Stimulated activated CD8-positive, alpha-beta memory T cell treated with anti-CD3 and anti-CD28 coated beads, Interleukin-15, amount 100 ng/mL, for 4 hours (primary cell): Measurements from ENCODE around the gene TIE1.

Experiments
- DNase-seq, 2 donors: peaks; one replicate each; pipeline ENCODE4 v3.0.0-alpha.2; 2020; ENCODE audit warnings: low read depth in 2 of 2

Gene TIE1

DNA sequence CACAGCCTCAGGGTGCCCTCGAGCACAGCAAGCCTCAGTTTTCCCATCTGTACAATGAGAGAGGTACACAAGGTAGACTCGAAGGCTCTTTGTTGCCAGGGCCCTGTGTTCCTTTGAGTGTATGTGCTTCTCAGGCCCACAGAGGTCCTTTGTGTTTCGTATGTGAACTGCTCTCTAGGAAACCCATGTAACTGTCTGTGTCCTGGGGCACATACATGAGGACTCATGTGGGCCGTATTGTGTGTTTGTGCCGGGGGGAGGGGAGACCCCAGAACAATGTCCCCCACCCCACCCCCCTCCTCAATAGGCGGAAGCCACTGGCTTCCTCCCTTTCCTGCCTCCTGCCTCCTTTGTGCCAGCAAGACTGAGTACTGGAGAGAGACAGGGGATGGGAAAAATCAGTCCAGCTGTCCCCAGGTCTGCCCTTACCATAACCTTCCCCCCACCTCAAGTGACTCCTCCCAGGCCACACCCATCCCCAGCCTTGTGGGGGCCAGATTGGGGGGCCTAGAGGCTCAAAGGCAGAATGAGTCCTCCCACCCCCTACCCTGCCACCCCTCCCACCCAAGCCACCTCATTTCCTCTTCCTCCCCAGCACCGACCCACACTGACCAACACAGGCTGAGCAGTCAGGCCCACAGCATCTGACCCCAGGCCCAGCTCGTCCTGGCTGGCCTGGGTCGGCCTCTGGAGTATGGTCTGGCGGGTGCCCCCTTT is at the start of gene TIE1:
TSS of gene TIE1 (plus strand) at position 605 of the 717 bp plus-strand sequence. CDS start at position 695, 90 bp downstream.
- DNase-seq: no peak

DNA sequence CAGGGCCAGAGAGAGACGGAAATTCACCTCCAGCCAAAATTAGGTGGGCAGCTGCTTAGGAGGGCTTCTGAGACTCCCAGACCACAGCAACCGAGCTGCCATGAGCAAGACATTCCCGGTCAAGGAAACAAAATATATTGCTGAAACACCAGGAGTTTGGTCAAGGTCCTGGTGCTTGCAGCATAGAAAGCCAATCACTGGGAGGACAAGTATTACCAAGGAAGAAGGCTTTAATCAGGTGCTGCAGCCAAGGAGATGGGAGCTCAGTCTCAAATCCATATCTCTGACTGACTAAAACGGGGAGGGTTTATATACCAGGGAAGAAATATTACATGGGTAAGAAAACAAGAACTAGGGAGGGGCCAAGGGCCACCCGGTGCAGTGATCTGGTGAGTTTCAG is 49.8 kb upstream of the TIE1 start:
- no peak for DNase-seq

DNA sequence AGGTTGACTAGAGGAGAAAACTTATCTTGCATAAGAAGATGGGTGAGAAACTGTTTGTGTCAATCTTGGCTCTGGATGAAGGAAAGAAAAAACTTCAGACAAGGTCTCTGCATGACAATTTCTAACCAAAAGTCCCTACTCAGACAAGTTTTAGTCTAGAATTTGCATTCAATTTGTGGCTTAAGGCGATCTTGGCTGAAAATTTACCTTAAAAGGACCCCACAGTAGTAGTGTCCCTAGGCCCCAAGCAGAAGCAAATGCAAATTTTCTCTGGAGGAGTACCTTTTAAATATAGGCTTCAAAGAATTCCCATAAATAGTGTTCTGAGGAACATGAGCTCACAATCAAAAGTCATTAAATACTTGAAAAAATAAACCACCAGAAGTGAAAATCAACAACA is 48.6 kb upstream of the TIE1 start:
- no peak for DNase-seq

DNA sequence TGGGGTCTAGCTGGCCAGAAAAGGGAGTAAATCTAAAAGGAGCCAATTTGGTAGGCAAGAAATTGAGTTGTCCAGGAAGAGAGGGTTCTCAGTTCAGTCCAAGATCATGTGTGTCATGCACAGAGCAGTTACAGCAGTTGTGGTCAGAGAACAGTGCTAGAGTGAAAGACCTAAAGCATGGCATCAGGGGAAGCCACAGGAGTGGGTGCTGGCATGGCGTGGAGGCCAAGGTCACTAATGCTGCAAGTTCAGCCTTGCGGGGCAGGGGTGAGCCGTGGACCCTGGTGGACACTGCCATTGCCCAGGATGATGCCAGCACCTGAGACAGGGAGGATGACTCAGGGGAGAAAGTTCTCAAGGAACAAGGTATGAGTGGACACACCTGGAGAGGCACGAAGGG is 47.6 kb upstream of the TIE1 start:
- no peak for DNase-seq

DNA sequence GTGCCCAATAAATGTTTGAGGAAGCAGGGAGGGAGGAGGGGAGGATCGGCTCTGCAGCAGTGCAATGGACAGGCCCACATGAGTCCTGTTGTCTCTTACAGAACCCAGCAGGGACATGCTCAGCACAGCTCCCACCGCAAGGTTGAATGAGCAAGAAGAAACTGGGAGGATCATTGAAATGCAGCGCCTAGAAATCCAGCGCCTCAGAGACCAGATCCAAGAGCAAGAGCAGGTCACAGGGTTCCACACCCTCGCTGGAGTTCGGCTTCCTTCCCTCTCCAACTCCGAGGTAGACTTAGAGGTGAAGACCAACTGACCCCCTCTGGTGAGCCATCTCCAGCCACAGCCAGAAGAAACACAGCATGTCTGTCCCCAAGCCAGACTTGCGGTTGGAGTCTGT is 46.9 kb upstream of the TIE1 start:
- no peak for DNase-seq

DNA sequence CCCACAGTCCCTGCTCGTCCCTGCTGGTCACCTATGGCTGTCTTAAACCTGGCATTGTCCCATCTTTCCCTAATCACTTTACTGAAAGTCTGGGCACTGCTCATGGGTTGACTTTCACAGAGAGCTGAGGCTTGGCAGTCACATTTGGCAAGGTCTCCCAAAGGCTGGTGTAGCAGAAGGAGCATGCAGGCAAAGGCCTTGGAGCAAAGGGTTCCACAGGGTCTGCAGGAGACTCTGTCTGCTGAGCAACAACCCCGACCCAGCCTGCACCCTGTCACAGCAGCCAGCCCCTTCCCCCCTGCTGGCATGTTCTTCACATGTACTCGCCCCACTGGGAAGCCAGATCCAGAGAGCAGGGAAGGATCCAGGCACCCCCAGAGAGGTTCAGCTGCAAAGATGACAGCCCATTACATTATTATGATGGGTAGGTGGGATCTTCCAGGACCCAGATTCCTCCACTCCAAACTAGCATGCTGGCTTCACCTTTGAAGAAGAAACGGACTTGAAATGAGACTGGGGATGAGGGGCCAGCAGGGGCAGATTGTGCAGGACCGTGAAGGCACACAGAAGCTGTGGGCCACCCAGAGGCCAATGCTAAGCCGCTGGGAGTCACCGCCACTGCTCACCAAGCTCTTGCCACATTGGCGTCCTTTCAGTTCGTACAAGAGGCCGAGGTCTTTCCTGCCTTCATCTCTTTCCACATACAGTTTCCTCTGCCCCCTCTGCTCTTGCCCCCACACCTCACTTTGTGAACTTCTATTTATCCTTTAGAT is 45.2 kb upstream of the TIE1 start:
- DNase-seq: no peak

DNA sequence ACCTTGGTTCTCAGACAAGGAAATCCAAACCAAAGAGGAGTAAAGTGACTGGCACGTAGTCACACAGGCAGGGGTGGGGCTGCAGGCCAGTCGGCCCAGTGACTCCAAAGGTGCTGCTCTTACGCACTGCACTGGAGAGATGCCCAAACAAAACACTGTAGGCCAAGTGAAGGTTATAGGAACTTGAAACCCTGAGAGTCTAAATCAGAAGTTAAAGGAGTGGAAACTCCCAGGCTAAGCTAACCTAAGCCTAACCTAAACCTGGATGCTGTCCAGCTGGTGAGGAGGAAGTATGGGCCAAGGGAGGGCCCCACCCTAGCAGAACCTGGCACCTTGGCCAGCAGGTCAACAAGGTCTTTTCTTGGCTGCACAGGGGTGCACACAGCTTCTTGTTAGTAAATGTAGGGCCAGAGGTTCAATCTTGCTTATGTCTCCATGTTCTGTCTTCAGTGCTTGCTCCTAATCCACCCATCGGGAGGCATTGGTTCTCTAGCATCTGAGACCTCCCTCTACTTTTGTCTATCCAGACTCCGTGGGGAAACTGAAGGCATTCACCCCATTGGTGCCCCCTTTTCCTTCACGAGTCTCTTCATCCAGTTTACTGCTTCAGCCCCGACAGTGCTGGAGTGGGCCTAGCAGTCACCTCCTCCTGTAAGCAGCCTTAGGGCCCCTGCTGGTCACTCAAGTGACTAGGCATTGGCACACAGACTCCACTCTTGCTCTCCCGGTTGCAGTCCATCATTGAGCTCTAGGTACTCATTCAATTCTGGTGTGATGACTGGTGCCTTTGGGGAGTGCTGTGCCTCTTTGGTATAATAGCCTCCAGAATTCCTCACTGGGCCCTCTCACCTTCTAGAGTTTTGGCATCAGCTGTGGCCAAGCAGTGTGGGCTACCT is 43.9 kb upstream of the TIE1 start:
- no peak for DNase-seq

DNA sequence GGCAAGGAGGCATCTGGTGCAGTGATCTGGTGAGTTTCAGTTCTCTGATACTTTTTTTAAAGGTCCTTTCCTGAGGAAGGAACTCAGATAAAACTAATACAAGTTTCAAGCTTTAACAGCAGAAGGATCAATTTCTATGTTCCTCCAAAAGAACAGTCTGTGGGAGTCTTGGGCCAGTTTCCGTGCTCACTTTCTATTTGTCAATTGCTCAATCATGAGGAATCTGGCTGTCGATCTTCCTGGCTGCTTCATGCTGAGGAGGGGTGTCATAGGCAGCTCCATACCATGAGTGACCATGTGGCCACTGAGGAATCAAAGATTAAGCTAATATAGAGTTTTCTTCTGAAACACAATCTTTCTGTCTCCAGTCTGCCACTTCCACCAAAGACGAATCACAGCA is 42.4 kb upstream of the TIE1 start:
- no peak for DNase-seq

DNA sequence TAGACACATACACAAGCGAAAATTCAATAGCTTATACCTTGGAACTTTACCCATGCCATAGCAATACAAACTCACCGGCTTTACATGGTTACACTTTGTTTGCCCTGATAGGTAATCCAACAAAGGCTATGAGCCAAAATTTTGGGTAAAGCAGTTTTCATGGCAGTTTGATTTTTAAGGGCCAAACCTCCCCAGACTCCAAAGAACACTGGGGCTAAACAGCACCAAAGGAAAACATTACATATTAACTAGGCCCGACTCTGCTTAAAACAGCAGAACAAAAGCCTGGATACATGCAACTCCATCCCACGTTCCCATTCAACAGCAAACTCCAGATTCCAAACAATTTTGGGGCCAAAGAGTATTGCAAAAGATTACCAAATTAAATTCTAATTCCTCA is 35.4 kb upstream of the TIE1 start:
- DNase-seq: no peak

DNA sequence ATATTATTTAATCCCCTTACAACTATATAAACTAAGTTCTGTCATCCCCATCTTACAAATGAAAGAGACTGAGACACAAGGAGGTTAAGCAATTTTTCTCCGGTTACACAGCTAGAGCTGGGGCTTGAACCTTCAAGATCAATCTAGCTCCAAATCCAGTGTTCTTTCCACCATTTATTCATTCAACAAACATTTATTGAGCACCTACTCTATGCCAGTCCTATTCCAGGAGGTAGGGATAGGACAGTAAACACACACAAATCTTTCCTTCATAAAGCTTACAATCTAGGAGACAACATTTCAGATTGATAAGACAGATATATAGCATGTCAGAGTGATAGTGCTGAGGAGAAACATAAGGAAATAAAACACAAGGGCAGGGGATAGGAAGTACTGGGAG is 33.9 kb upstream of the TIE1 start:
- no peak for DNase-seq

DNA sequence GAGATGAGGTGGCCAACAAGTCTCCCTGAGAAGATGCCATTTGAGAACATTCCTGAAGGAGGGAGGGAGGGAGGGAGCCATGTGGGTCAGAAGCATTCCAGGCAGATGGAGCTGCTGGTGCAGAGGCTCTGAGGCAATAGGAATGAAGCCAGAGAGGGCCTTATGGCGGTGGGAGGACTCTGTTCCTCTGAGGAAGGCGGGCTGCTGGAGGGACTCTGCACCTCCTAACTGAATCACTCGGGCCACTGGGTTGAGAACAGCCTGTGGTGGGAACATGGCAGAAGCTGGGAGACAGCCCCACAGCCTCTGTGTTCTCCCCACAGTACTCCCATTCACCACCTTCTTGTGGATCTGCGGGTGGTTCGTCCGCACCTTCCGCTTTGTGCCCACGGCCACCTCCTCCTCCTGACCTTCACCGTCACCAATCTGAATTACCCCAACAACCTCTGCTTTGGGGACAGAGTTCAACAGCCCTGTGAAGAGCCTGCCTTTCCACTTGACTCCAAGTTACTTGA is 33.4 kb upstream of the TIE1 start:
- no peak for DNase-seq

DNA sequence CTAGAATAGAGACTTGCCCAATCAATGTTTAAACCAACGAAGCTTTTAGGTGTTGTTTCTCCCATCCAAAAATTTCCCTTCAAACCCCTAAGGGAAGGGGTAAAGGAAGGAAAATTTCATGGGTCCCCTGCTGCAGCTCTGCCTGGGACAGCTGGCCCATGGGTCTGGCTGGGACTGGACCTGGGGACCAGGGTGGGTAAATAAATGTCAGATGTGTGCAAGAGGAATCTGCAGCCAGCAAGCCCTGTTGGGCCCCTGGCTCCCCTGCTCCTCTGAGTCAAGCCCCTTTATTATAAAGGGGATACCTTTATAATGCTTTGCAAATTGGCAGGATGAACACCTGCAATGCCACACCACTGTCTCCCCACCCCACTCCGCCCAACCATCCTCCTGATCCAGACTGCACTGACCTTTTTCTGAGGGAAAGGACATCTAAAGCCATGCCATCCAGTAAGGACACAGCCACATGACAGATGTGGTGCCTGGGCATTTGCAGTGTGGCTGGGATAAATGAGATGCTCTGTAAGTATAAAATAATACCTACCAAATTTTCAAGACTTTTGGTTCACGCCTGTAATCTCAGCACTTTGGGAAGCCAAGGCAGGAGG is 32.9 kb upstream of the TIE1 start:
- no peak for DNase-seq

DNA sequence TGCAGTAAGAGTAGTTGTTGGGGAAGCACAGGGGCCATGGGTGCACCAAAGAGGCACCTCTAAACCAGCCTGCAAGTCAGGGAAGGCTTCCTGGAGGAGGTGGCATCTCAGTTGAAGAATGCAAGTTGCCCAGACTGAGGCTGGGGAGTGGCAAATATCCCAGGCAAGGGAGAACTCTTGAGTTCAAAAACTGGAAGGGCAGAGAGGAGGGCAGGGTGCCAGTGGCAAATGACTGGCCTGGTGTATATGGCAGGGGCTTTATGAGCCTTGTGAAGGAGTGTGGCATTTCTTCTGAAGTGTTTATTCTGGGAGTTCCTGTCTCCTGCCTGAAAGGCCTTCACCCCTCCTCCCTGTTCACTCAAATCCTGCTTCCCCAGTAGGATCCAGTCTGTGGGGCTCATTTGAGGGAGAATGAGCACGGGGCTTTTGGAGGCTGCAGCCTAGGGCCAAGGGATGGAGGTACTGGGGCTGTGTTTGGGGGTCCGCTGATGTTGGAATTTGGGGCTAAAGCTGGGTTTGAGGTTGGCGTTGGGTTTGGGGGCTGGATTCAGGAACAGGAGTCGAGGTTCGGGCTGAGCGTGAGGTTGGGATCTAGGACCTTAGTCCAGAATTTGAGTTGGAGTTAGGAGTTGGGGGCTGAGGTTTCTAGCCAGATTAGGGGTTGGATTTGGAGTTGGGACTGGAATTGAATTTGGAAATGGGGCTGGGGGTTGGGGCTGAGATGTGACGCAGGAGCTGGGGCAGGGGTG is 31.0 kb upstream of the TIE1 start, which contains the start of gene TMEM125:
TSS of gene TMEM125 (plus strand) at position 357 of the 749 bp plus-strand sequence. CDS start 2,740 bp downstream, outside the sequence.
- DNase-seq: no peak

DNA sequence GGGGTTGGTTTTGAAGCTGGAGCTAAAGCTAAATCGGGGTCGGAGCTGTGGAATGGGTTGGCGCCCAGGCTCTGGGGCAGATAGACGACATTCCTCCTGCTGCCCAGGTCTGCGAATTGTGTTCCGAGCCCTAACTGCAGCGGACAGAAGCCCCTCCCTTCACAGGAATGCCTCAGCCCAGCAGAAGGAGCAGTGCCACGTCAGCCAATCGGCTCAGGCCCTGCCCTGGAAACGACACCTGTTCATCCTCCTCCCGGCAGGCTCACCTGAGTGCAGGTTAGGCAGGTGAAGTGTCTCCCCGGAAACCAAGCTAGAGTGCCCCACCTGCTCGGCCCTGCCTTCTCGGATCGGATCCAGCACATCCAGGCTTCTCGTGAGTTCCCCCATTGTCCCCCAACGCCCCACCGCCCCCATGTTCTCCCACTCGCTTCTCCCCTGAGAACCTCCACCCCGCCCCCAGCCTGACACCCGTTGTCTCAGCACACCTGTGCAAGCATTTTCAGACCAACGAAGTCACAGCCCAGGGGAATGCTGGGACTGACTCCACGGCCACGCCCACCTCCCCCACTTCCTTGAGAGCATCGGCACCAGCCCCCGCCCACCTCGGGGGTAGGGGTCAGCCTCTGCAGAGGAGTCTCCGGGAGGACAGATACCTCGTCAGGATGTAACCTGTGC is 30.2 kb upstream of the TIE1 start:
- no peak for DNase-seq

DNA sequence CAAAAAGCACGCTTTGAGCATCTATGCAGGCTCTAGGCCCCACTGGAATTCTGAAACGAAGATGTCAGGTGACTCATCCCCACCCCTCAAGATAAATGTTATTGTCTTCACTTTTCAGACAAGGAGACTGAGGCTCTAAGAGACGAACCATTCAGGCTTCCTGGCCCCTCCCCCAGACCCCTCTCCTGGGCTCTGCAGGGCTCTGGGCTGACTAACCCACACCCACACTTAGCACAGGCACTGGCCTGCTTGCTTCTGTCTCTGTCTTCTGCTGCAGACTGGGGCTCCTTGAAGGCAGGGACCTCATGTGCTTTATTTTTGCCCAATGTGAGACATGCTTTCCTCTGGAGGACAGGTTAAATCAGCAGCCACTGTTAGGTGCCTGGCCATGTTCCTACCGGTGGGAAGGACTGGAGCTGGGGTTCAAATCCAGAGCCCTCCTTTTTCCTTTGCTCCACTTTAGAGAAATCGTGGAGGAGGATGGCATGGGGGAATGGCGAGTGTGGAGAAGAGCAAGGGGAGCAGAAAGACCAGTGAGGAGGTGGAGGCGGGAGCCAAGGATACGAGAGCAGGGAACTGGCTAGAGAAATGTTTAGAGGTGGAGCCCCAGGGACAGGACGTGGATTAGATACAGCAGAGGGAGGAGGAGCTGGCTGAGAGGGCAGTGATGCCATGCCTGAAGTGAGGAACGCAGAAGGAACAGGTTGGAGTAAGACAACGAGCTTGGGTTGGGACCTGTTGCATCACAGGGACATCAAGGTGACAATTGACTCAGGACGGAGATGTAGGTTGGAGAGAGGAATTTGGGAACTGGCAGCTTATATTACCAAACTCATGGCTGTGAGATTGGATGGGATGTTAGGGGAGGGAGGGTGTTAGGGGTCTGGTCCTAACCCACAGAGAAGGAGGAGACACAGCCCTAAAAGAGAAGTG is 29.3 kb upstream of the TIE1 start:
- no peak for DNase-seq

DNA sequence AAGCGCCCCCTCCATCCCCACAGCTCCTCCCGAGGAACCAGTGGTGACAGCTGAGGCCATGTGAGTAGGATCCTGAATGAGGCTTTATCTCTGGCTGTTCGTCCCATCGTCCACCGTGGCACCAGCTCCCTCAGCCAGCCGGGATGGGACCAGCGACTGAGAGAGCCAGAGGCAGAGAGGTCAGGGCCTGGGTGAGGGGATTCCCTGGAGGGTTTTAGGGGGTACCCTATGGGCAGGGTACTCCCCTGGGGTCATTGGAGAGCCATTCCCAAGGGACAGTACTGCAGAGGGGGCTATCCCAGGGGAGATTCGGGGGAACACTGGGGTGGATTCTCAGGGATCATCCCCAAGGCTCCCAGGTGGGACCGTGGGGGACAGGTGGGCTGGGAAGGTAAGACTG is 28.6 kb upstream of the TIE1 start:
- no peak for DNase-seq

DNA sequence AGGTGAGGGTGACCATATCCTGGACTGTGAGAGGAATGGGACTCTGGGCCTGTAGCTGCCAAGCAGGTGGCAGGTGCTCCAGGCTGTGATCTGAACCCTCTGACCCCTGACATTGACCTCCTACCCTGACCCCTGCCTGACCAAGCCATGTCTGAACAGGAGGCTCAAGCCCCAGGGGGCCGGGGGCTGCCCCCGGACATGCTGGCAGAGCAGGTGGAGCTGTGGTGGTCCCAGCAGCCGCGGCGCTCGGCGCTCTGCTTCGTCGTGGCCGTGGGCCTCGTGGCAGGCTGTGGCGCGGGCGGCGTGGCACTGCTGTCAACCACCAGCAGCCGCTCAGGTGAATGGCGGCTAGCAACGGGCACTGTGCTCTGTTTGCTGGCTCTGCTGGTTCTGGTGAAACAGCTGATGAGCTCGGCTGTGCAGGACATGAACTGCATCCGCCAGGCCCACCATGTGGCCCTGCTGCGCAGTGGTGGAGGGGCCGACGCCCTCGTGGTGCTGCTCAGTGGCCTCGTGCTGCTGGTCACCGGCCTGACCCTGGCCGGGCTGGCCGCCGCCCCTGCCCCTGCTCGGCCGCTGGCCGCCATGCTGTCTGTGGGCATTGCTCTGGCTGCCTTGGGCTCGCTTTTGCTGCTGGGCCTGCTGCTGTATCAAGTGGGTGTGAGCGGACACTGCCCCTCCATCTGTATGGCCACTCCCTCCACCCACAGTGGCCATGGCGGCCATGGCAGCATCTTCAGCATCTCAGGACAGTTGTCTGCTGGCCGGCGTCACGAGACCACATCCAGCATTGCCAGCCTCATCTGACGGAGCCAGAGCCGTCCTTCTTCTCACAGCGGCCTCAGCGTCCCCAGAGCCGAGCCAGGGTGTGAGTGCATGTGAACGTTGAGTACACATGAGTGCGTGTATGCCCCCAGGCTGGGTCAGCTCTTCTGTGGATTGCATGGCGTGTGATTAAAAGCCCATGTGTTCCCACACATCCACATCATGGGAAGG is 27.9 kb upstream of the TIE1 start:
- DNase-seq: no peak

DNA sequence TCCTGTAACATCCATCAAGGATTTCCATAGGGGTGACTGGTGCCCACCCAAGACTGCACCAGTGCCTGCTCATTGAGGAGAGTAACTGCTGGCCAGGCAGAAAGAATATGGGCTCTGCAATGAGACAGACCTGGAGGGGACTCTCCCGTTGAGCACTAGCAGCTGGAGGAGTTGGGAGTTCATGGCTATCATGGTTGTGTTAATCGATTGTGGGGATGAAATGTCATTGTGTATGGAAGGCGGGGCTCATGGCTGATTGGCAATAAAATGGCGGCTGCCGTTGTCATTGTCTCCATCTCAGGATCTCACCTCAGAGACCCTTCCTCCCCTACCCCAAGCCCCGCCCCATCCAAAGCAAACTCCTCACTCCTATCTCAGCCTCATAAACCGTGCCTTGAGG is 27.1 kb upstream of the TIE1 start:
- DNase-seq: no peak
